PC-3 (cell line): ENCODE results near the gene KCNJ15.

Experiments
- CTCF ChIP-seq: fragments of 300-600 bp; sonication (generic); conservative IDR thresholded peaks from 2 replicates; pipeline ENCODE4 v1.5.1; 2017; ENCODE audit warnings: antibody characterized with exemption, low read depth, mild to moderate bottlenecking, low read length
- EZH2 ChIP-seq: fragments of 300-600 bp; sonication (generic); IDR thresholded peaks from one replicate; pipeline ENCODE4 v1.6.1; 2017; ENCODE audit warnings: antibody characterized with exemption, mild to moderate bottlenecking, low read length; ENCODE audit not compliant: unreplicated experiment

- no peak for TF ChIP-seq CTCF
- no peak for TF ChIP-seq EZH2
Measured at GRCh38 chr21:38349111-38349746, 92.4 kb downstream of the KCNJ15 start.
